ENCODE measurements around the gene DAD1. TPM values are rescaled to one million over a fixed set of nuclear protein-coding genes. Genes with fewer than 3 reads are reported as not detected.
A peak's percentile ranks its signal among the peaks of the same experiment; 100 is the strongest.
"Not testable (repeated sequence)": the region's sequence is repeated elsewhere in the genome, so short reads cannot be mapped to it uniquely, and the experiment has no call there.

Gene DAD1
- total RNA-seq, 4 donors from 2014 or later = 235 to 430 (median 335) TPM

DNA sequence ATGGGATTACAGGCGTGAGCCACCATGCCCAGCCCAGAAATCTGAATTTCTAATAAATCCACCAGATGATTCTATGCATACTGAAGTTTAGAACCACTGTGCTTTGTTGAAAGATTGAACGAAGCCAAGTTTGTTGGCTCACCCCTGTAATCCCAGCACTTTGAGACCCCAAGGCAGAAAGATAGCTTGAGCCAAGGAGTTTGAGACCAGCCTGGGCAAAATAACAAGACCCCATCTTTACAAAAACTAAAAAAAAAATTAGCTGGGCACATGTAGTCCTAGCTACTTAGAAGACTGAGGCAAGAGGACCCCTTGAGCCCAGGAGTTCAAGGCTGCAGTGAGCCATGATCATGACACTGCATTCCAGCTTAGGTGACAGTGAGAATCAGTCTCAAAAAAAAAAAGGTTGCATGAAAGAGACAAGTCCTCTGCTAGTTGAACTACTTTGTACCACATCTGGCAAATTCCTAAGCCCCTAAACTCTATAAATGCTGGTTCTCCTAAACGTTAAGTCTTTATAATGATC lies 7.4 kb upstream of the DAD1 start:
- no peaks in the 10 kb centered on the region for H3K27me3 ChIP-seq
- H3K4me1 ChIP-seq = peaks cover 11 to 19% of the 10 kb centered on the region in 2 donors
- intact Hi-C loops (cut with DNase I) = no loop called here
- TF ChIP-seq, protein P1, sequence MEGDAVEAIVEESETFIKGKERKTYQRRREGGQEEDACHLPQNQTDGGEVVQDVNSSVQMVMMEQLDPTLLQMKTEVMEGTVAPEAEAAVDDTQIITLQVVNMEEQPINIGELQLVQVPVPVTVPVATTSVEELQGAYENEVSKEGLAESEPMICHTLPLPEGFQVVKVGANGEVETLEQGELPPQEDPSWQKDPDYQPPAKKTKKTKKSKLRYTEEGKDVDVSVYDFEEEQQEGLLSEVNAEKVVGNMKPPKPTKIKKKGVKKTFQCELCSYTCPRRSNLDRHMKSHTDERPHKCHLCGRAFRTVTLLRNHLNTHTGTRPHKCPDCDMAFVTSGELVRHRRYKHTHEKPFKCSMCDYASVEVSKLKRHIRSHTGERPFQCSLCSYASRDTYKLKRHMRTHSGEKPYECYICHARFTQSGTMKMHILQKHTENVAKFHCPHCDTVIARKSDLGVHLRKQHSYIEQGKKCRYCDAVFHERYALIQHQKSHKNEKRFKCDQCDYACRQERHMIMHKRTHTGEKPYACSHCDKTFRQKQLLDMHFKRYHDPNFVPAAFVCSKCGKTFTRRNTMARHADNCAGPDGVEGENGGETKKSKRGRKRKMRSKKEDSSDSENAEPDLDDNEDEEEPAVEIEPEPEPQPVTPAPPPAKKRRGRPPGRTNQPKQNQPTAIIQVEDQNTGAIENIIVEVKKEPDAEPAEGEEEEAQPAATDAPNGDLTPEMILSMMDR (IDR thresholded peaks at IDR 0.05) = no peak
- TF ChIP-seq POLR2A (IDR thresholded peaks at IDR 0.05) = no peak
- no peak overlapping the region for H3K4me3 ChIP-seq (replicated peaks in 1 of 3)
- no peaks in the 10 kb centered on the region for H3K36me3 ChIP-seq
- WGBS, 2 donors = 78 to 84% methylated on average over 3 of the region's 3 CpGs
- no peak overlapping the region for H3K27ac ChIP-seq
- no peaks in the 10 kb centered on the region for H3K9me3 ChIP-seq
- no peak for DNase-seq

DNA sequence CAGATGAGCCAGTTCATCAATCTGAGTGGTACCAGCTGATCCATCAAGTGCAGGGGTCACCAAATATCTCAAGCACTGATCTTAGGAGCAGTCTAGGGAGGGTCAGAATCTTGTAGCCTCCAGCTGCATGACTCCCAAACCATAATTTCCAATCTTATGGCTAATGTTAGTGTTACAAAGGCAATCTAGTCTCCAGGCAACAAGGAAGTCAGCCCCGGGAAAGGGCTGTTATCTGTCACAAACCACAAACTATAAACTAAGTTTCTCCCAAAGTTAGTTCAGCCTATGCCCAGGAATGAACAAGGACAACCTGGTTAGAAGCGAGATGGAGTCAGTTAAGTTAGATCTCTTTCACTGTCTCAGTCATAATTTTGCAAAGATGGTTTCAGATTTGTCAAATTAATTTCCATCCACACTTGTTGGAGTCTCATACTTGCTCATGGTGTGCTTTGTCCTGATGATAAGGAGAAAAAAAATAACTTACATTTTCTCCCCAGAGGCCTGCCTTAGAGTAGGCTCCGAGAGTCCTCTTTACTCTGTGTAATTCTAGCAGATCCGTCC lies 5.2 kb upstream of the DAD1 start:
- H3K27me3 ChIP-seq = no peaks in the 10 kb centered on the region
- WGBS, 2 donors = 58 to 69% methylated on average over 4 of the region's 4 CpGs
- H3K4me3 ChIP-seq (replicated peaks in 1 of 3) = no peak overlapping the region
- no peak overlapping the region for H3K27ac ChIP-seq
- no peaks in the 10 kb centered on the region for H3K9me3 ChIP-seq
- H3K36me3 ChIP-seq = no peaks in the 10 kb centered on the region
- TF ChIP-seq, protein P1 (IDR thresholded peaks at IDR 0.05) = no peak
- H3K4me1 ChIP-seq = peaks cover 9 to 14% of the 10 kb centered on the region in 2 donors
- intact Hi-C loops (cut with DNase I) = no loop called here
- DNase-seq = no peak

DNA sequence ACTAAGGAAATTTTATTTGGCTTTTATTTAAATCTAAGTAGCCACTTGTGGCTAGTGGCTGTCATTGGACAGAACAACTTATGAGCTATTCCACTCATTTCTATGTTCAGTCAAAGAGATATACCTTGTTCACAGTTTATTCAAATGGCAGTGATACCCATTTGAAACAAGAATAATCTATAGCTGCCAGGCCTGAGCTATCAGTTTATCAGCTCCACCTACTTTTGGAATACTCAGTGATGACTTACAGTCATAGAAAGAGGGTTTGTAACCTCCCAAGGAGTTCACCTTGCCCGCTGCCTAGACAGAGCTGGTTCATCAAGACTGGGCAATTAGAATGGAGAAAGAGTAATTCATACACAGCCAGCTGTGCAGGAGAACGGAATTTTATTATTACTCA lies 4.6 kb upstream of the DAD1 start:
- Histone ChIP-seq H3K4me1 (peaks cover 7 to 13% of the 10 kb centered on the region in 2 donors), H3K4me3 (replicated peaks in 1 of 3) (no peak overlapping the region), H3K36me3 (no peaks in the 10 kb centered on the region), H3K9me3 (no peaks in the 10 kb centered on the region), H3K27me3 (no peaks in the 10 kb centered on the region), H3K27ac (no peak overlapping the region)
- no peak for DNase-seq
- 74 to 83% methylated on average over 2 of the region's 2 CpGs for WGBS, 2 donors
- intact Hi-C loops (cut with DNase I) = no loop called here
- TF ChIP-seq POLR2A (IDR thresholded peaks at IDR 0.05) = no peak
- TF ChIP-seq, protein P1 (IDR thresholded peaks at IDR 0.05) = no peak

DNA sequence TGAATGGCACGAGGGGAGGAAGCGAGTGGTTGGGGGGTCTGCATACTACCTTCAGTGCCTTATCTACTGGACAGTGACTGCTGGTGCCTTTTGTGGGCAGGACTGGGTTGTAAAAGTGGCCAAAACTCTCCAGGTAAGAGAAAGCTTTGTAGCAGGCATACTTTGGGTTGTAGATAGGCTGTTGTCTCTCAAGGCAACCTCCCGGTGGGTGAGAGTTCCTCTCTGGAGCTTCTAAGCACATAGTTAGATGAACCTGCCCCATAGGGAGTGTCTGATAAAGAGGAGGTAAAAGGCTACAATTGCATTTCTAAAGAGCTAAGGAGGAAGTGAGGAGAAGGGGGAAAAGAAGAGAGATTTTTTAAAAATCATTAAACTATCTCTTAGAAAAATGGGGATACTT lies 4.2 kb upstream of the DAD1 start:
- no peak for DNase-seq
- no peak overlapping the region for H3K4me3 ChIP-seq (replicated peaks in 1 of 3)
- WGBS, 2 donors = 44 to 53% methylated on average over 3 of the region's 3 CpGs
- no peaks in the 10 kb centered on the region for H3K9me3 ChIP-seq
- H3K36me3 ChIP-seq = no peaks in the 10 kb centered on the region
- intact Hi-C loops (cut with DNase I) = no loop called here
- no peak overlapping the region for H3K27ac ChIP-seq
- no peaks in the 10 kb centered on the region for H3K27me3 ChIP-seq
- TF ChIP-seq POLR2A (IDR thresholded peaks at IDR 0.05) = no peak
- TF ChIP-seq, protein P1 (IDR thresholded peaks at IDR 0.05) = no peak
- H3K4me1 ChIP-seq = peaks cover 11 to 14% of the 10 kb centered on the region in 2 donors

DNA sequence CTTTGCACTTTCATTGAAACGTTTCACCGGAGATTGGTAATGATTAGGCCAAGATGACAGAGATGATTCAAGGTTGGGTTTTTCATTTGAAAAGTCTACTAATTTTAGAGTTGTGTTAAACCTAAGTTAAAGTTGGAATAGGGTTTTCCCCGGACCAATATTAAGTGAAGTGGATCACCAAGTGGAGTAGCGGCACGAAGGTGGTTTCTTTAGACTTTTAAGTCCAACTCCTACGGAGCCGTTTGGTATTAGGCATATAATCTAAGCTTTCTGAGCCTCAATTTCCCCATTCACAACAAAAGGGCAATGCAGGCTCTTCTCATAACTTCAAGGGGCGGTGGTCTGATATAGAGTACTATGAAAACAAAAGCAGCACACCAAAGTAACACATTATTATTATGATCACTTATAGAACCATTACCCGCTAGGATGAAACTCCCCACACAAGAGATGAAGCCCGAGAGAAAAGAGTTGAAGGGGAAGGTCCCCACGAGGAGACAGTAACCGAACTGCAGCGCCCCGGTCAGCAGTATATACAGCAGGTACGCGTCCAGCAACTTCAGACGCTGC lies 413 bp downstream of the DAD1 start:
- no peak for DNase-seq
- H3K9me3 ChIP-seq = no peaks in the 10 kb centered on the region
- TF ChIP-seq POLR2A (IDR thresholded peaks at IDR 0.05) = no peak
- TF ChIP-seq, protein P1 (IDR thresholded peaks at IDR 0.05) = no peak
- peaks cover 48 to 52% of the 10 kb centered on the region in 2 donors for H3K4me1 ChIP-seq
- 2% methylated on average over 17 of the region's 17 CpGs for WGBS, 2 donors
- H3K27me3 ChIP-seq = no peaks in the 10 kb centered on the region
- intact Hi-C loops (cut with DNase I) = no loop called here
- H3K36me3 ChIP-seq = no peaks in the 10 kb centered on the region
- H3K27ac ChIP-seq = peak overlapping the region; percentile 89 to 93 (median 91)
- H3K4me3 ChIP-seq (replicated peaks in 1 of 3) = peak overlapping the region; percentile 2 to 96 (median 52)

DNA sequence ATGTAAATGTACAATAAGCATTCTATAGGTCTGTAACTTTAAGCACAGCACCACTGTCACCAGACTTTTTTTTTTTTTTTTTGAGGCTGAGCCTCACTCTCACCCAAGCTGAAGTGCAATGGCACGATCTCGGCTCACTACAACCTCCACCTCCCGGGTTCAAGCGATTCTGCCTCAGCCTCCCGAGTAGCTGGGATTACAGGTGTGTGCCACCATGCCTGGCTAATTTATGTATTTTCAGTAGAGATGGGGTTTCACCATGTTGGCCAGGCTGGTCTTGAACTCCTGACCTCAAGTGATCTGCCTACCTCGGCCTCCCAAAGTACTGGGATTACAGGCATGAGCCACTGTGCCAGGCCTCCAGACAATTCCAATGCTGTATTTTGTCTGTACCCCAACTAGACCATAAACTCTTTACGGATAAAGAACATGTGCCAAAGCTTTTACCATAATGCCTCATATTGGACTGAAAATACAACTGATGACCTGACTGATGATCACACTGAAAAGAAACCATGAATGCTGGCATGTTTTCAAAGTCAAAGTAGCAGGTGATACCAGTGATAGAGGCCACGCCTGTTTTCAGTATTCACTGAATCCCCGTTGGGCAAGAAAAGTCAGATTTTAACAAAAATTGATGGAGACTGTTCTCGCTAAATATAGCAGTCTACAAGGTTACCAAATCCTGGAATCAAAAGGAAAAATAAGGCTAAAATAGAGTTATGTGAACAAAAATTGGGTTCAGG lies 1.2 kb downstream of the DAD1 start:
- intact Hi-C loops (cut with DNase I); H3K27me3 ChIP-seq; DNase-seq; H3K9me3 ChIP-seq; H3K36me3 ChIP-seq: not testable (repeated sequence)
- H3K27ac ChIP-seq = peak overlapping the region in 2 of 3 donors; percentile 89 to 91
- 80 to 85% methylated on average over 10 of the region's 10 CpGs for WGBS, 2 donors
- peak overlapping the region in 1 of 3 donors; percentile 52 for H3K4me3 ChIP-seq (replicated peaks in 1 of 3)
- peaks cover 55 to 56% of the 10 kb centered on the region in 2 donors for H3K4me1 ChIP-seq
